Fibroblast of villous mesenchyme (primary cell): ENCODE data around the gene OXSR1. TPM values are rescaled to one million over a fixed set of nuclear protein-coding genes. Genes with fewer than 3 reads are reported as not detected.

ENCODE experiments used
- DNase-seq: peaks from one replicate; pipeline ENCODE4 v3.0.0-alpha.2; 2010; ENCODE audit warnings: low read depth
- H3K4me3 ChIP-seq: 2 replicates; pipeline ENCODE4 v1.5.1; 2011; ENCODE audit warnings: low read depth, mild to moderate bottlenecking, low read length
- CTCF ChIP-seq: IDR thresholded peaks from 2 replicates; pipeline ENCODE4 v1.5.1; 2012; ENCODE audit warnings: low read depth, mild to moderate bottlenecking, low read length; ENCODE audit not compliant: insufficient read depth
- total RNA-seq: library from RNA; depleted of rRNA; stranded (reverse); fragments of >200 nt; gene quantifications from 2 replicates; pipeline ENCODE4 v1.2.3, GENCODE V29; 2012

The OXSR1 gene
- total RNA-seq, 1 donor = 68.2 TPM

GRCh38 chr3:38122712-38123290, 42.5 kb upstream of the OXSR1 start:
- no peak for TF ChIP-seq CTCF

GRCh38 chr3:38124324-38125122, 40.8 kb upstream of the OXSR1 start:
- no peak for TF ChIP-seq CTCF
- no peak for DNase-seq
- no peak overlapping the region for H3K4me3 ChIP-seq

More at GRCh38 chr3:38122712-38123290, 42.5 kb upstream of the OXSR1 start:
- H3K4me3 ChIP-seq = no peak overlapping the region
- no peak for DNase-seq

- no peak for DNase-seq
- H3K4me3 ChIP-seq = no peak overlapping the region
- TF ChIP-seq CTCF = no peak
These were observed 39.8 kb upstream of the OXSR1 start for GRCh38 chr3:38125305-38126120.

GRCh38 chr3:38126121-38126892, 39.0 kb upstream of the OXSR1 start:
- TF ChIP-seq CTCF = no peak
- no peak for DNase-seq
- H3K4me3 ChIP-seq = no peak overlapping the region

GRCh38 chr3:38127611-38128302, 37.6 kb upstream of the OXSR1 start:
- H3K4me3 ChIP-seq = no peak overlapping the region
- no peak for TF ChIP-seq CTCF
- DNase-seq = no peak

- H3K4me3 ChIP-seq = no peak overlapping the region
- DNase-seq = no peak
- no peak for TF ChIP-seq CTCF
These were observed 37.1 kb upstream of the OXSR1 start for GRCh38 chr3:38128303-38128655.
